HCT116 (cell line): ENCODE data around the gene ATP11B. TPM values are rescaled to one million over a fixed set of nuclear protein-coding genes. Genes with fewer than 3 reads are reported as not detected.

Experiments used
- ATAC-seq: fragments of 200-7000 bp; cut with Tn5 transposase; 2 replicates; pipeline ENCODE4 v1.9.1; 2020; ENCODE audit warnings: mild to moderate bottlenecking, moderate library complexity
- BruUV-seq: library from RNA; stranded (reverse); fragments of 400-500 nt; replicated peaks from 2 replicates; lab custom pipeline; 2021; lab: Mats Ljungman, UMichigan
- CTCF ChIA-PET: fragments of 300-600 bp; sonication (Branson Sonifier 250); formaldehyde crosslinking; loops from one replicate; lab custom pipeline; 2021; ENCODE audit warnings: antibody characterized with exemption; lab: Charles Lee
- POLR2A ChIA-PET: fragments of 300-600, 350-600 bp; sonication (Branson Sonifier 250); formaldehyde crosslinking; loops from one replicate; lab custom pipeline; 2021; ENCODE audit warnings: antibody characterized with exemption; lab: Charles Lee
- RAD21 ChIA-PET, 2 experiments: fragments of 300-600 bp; sonication (Branson Sonifier 250); formaldehyde crosslinking; loops; one replicate each; lab custom pipeline; 2023; ENCODE audit warnings: low total read pairs in 2 of 2; ENCODE audit not compliant: uncharacterized antibody in 2 of 2, unreplicated experiment in 2 of 2, low non-redundant PET in 1 of 2; lab: Charles Lee
- DNase-seq: peaks from one replicate; pipeline ENCODE4 v3.0.0-alpha.2; 2010; ENCODE audit warnings: low read depth, low spot score
- H2AFZ ChIP-seq: fragments of 200-600 bp; shearing (Covaris generic), sonication (generic); 2 replicates; pipeline ENCODE4 v1.6.1; 2017; ENCODE audit warnings: low read depth, mixed run types, mixed read lengths, antibody characterized with exemption, low read length; ENCODE audit not compliant: poor library complexity, severe bottlenecking
- H3K27ac ChIP-seq: 2 replicates; pipeline ENCODE4 v1.5.1; 2012; ENCODE audit warnings: low read depth, low read length
- H3K27me3 ChIP-seq: fragments of 200-600 bp; sonication (generic); 2 replicates; pipeline ENCODE4 v1.6.1; 2016; ENCODE audit warnings: mixed run types, low read length, mixed read lengths; ENCODE audit not compliant: insufficient read depth
- H3K36me3 ChIP-seq, 2 experiments: fragments of 200-500 bp in 1 of 2; fragments of 200-600 bp in 1 of 2; sonication (Bioruptor generic) in 1 of 2; sonication (generic) in 1 of 2; 2 replicates each; pipeline versions ENCODE4 v1.5.1 to v1.6.1; 2014 to 2016; ENCODE audit warnings: low read length in 2 of 2, inconsistent platforms in 1 of 2, mixed read lengths in 1 of 2, mixed run types in 1 of 2; ENCODE audit not compliant: insufficient read depth in 2 of 2, control insufficient read depth in 1 of 2
- H3K4me1 ChIP-seq, 2 experiments: fragments of 200-600 bp in 1 of 2; sonication (generic) in 1 of 2; 2 replicates each; pipeline versions ENCODE4 v1.5.1 to v1.6.1; 2012 to 2017; ENCODE audit warnings: low read length in 2 of 2, inconsistent platforms in 1 of 2, mild to moderate bottlenecking in 1 of 2, mixed read lengths in 1 of 2, mixed run types in 1 of 2, moderate library complexity in 1 of 2; ENCODE audit not compliant: insufficient read depth in 2 of 2, control insufficient read depth in 1 of 2
- H3K4me2 ChIP-seq: fragments of 200-600 bp; sonication (generic); 2 replicates; pipeline ENCODE4 v1.6.1; 2017; ENCODE audit warnings: mixed run types, low read length, mixed read lengths
- H3K4me3 ChIP-seq, 2 experiments: fragments of 200-600 bp in 1 of 2; sonication (generic) in 1 of 2; replicated peaks in 1 of 2; 2 replicates each; pipeline ENCODE4 v1.5.1; 2011 to 2016; ENCODE audit warnings: low read length in 2 of 2, control low read depth in 1 of 2, low read depth in 1 of 2, mild to moderate bottlenecking in 1 of 2, mixed read lengths in 1 of 2, mixed run types in 1 of 2
- H3K79me2 ChIP-seq: fragments of 200-600 bp; sonication (generic); 2 replicates; pipeline ENCODE4 v1.6.1; 2017; ENCODE audit warnings: mild to moderate bottlenecking, mixed run types, low read length, moderate library complexity, mixed read lengths; ENCODE audit not compliant: insufficient read depth
- H3K9ac ChIP-seq: fragments of 200-600 bp; sonication (generic); 2 replicates; pipeline ENCODE4 v1.6.1; 2016; ENCODE audit warnings: low read length, mixed read lengths
- H3K9me2 ChIP-seq: fragments of 200-600 bp; sonication (generic), shearing (Covaris generic); 2 replicates; pipeline ENCODE4 v1.6.1; 2017; ENCODE audit warnings: mixed run types, mild to moderate bottlenecking, moderate library complexity; ENCODE audit not compliant: insufficient read depth
- H3K9me3 ChIP-seq, 2 experiments: fragments of 200-500 bp in 1 of 2; fragments of 200-600 bp in 1 of 2; sonication (Bioruptor generic) in 1 of 2; sonication (generic) in 1 of 2; 2 replicates each; pipeline ENCODE4 v1.6.1; 2014 to 2017; ENCODE audit warnings: low read length in 2 of 2, mixed read lengths in 2 of 2, inconsistent platforms in 1 of 2, low read depth in 1 of 2, mild to moderate bottlenecking in 1 of 2, mixed run types in 1 of 2, moderate library complexity in 1 of 2; ENCODE audit not compliant: control insufficient read depth in 1 of 2, insufficient read depth in 1 of 2
- H4K20me1 ChIP-seq: fragments of 200-600 bp; sonication (generic), shearing (Covaris generic); 2 replicates; pipeline ENCODE4 v1.6.1; 2017; ENCODE audit warnings: mixed run types, mild to moderate bottlenecking, moderate library complexity; ENCODE audit not compliant: insufficient read depth
- EGR1 ChIP-seq: IDR thresholded peaks from 2 replicates; pipeline ENCODE4 v1.6.1; 2012; ENCODE audit warnings: low read depth
- ELF1 ChIP-seq: IDR thresholded peaks from 2 replicates; pipeline ENCODE4 v1.6.1; 2012; ENCODE audit warnings: low read depth, borderline replicate concordance
- EZH2 ChIP-seq: fragments of 200-600 bp; sonication (generic); IDR thresholded peaks from 2 replicates; pipeline ENCODE4 v1.6.1; 2017; ENCODE audit warnings: antibody characterized with exemption, mixed run types
- EZH2phosphoT487 ChIP-seq: fragments of 200-600 bp; IDR thresholded peaks from 2 replicates; pipeline ENCODE4 v1.6.1; 2018; ENCODE audit warnings: antibody characterized with exemption, borderline replicate concordance
- FOSL1 ChIP-seq: IDR thresholded peaks from 2 replicates; pipeline ENCODE4 v1.6.1; 2012; ENCODE audit warnings: low read depth
- POLR2A ChIP-seq: IDR thresholded peaks from 2 replicates; pipeline ENCODE4 v1.7.0; 2011; ENCODE audit warnings: borderline replicate concordance; ENCODE audit not compliant: insufficient read depth, insufficient read length; ENCODE audit errors: extremely low read depth
- POLR2AphosphoS5 ChIP-seq: IDR thresholded peaks from 2 replicates; pipeline ENCODE4 v1.6.1; 2011; ENCODE audit warnings: mild to moderate bottlenecking, low read depth, low read length, moderate library complexity
- RAD21 ChIP-seq: IDR thresholded peaks from 2 replicates; pipeline ENCODE4 v1.6.1; 2012; ENCODE audit warnings: low read depth, mild to moderate bottlenecking
- REST ChIP-seq: IDR thresholded peaks from 2 replicates; pipeline ENCODE4 v1.6.1; 2012; ENCODE audit warnings: low read depth
- SIN3A ChIP-seq: IDR thresholded peaks from 2 replicates; pipeline ENCODE4 v1.6.1; 2012; ENCODE audit warnings: low read depth
- SP1 ChIP-seq: IDR thresholded peaks from 2 replicates; pipeline ENCODE4 v1.6.1; 2012; ENCODE audit warnings: low read depth
- SRF ChIP-seq: IDR thresholded peaks from 2 replicates; pipeline ENCODE4 v1.6.1; 2012; ENCODE audit warnings: low read depth
- TCF7L2 ChIP-seq: IDR thresholded peaks from 2 replicates; pipeline ENCODE4 v1.7.0; 2011; ENCODE audit warnings: borderline replicate concordance, inconsistent platforms; ENCODE audit not compliant: insufficient read depth, insufficient read length; ENCODE audit errors: extremely low read depth
- YY1 ChIP-seq: IDR thresholded peaks from 2 replicates; pipeline ENCODE4 v1.6.1; 2011; ENCODE audit warnings: low read length, low read depth, moderate library complexity, mild to moderate bottlenecking; ENCODE audit not compliant: insufficient replicate concordance; ENCODE audit errors: extremely low read depth
- ZFX ChIP-seq: fragments of 450-650 bp; IDR thresholded peaks from 2 replicates; pipeline ENCODE4 v1.6.1; 2017
- ZNF274 ChIP-seq: fragments of 200-500 bp; sonication (Bioruptor generic); IDR thresholded peaks from 2 replicates; pipeline ENCODE4 v1.6.1; 2014; ENCODE audit warnings: mild to moderate bottlenecking, low read depth, low read length, inconsistent platforms
- intact Hi-C: fragments of 100-400 bp; cut with micrococcal nuclease; formaldehyde crosslinking; loops from 2 replicates; pipeline ENCODE4 v1.10.0; 2022
- total RNA-seq: library from RNA; stranded (reverse); gene quantifications from one replicate; pipeline ENCODE4 v1.2.1, GENCODE V29; 2021; ENCODE audit not compliant: unreplicated experiment
- TF ChIP-seq, protein P1 (sequence below): IDR thresholded peaks from 2 replicates; pipeline ENCODE4 v1.6.1; 2011; ENCODE audit warnings: mild to moderate bottlenecking, low read length, moderate library complexity; ENCODE audit not compliant: insufficient replicate concordance; ENCODE audit errors: extremely low read depth
- TF ChIP-seq, protein P2 (sequence below), 3 experiments: fragments of 200-600 bp in 1 of 3; sonication (generic) in 1 of 3; IDR thresholded peaks in 2 of 3; conservative IDR thresholded peaks in 1 of 3; 2 replicates each; pipeline ENCODE4 v1.5.1; 2012 to 2017; ENCODE audit warnings: low read depth in 2 of 3, low read length in 2 of 3, antibody characterized with exemption in 1 of 3, borderline replicate concordance in 1 of 3, control low read depth in 1 of 3, mild to moderate bottlenecking in 1 of 3, mixed read lengths in 1 of 3, mixed run types in 1 of 3, moderate library complexity in 1 of 3; ENCODE audit not compliant: insufficient read depth in 1 of 3
- TF ChIP-seq, protein P3 (sequence below): IDR thresholded peaks from 2 replicates; pipeline ENCODE4 v1.6.1; 2012

ATP11B gene
- total RNA-seq, 1 experiment from 2014 or later, result 53.0 TPM

DNA sequence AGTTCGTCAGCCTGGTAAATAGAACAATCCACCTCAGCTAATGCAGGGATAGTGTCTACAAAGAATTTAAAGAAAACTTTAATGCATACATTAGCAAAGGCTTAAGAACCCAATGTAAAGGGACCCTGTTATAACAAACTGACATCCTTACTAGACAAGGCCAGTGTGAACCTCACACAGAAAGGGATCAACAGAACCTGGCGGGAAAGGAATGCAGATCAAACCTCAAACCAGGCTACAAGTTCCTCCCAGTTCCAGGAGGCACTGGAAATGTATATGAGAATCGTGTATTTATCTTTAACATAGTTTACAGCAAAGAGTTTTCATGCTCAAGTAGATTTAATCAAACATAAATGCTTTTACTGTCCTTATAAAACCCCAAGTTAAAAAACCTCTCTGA lies 37.6 kb upstream of the ATP11B start (continued):
- TF ChIP-seq ZNF274, result no peak

GRCh38 chr3:182760576-182761164 lies 32.6 kb upstream of the ATP11B start:
- ATAC-seq, result no peak
- Histone ChIP-seq H3K4me1 (no peaks in the 10 kb centered on the region), H3K27me3 (no peaks in the 10 kb centered on the region), H3K4me2 (no peak overlapping the region), H4K20me1 (no peaks in the 10 kb centered on the region), H2AFZ (no peak overlapping the region), H3K9me2 (no peaks in the 10 kb centered on the region), H3K79me2 (no peaks in the 10 kb centered on the region), H3K27ac (no peak overlapping the region), H3K9ac (no peak overlapping the region), H3K36me3 (no peaks in the 10 kb centered on the region), H3K9me3 (no peaks in the 10 kb centered on the region), H3K4me3 (no peak overlapping the region)
- no peak for DNase-seq
- POLR2A ChIA-PET, result no interaction called here
- RAD21 ChIA-PET, result no interaction called here
- BruUV-seq, result no TSS peak
- intact Hi-C loops, result no loop called here
- CTCF ChIA-PET, result no interaction called here
- TF ChIP-seq EZH2 (no peak), ELF1 (no peak), SRF (no peak), SIN3A (no peak), ZFX (no peak), POLR2AphosphoS5 (no peak), RAD21 (no peak), EZH2phosphoT487 (no peak), TCF7L2 (no peak), EGR1 (no peak), ZNF274 (no peak), YY1 (no peak), POLR2A (no peak), REST (no peak), SP1 (no peak), FOSL1 (no peak)
- TF ChIP-seq, protein P1, sequence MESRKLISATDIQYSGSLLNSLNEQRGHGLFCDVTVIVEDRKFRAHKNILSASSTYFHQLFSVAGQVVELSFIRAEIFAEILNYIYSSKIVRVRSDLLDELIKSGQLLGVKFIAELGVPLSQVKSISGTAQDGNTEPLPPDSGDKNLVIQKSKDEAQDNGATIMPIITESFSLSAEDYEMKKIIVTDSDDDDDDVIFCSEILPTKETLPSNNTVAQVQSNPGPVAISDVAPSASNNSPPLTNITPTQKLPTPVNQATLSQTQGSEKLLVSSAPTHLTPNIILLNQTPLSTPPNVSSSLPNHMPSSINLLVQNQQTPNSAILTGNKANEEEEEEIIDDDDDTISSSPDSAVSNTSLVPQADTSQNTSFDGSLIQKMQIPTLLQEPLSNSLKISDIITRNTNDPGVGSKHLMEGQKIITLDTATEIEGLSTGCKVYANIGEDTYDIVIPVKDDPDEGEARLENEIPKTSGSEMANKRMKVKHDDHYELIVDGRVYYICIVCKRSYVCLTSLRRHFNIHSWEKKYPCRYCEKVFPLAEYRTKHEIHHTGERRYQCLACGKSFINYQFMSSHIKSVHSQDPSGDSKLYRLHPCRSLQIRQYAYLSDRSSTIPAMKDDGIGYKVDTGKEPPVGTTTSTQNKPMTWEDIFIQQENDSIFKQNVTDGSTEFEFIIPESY, result no peak
- TF ChIP-seq, protein P2, sequence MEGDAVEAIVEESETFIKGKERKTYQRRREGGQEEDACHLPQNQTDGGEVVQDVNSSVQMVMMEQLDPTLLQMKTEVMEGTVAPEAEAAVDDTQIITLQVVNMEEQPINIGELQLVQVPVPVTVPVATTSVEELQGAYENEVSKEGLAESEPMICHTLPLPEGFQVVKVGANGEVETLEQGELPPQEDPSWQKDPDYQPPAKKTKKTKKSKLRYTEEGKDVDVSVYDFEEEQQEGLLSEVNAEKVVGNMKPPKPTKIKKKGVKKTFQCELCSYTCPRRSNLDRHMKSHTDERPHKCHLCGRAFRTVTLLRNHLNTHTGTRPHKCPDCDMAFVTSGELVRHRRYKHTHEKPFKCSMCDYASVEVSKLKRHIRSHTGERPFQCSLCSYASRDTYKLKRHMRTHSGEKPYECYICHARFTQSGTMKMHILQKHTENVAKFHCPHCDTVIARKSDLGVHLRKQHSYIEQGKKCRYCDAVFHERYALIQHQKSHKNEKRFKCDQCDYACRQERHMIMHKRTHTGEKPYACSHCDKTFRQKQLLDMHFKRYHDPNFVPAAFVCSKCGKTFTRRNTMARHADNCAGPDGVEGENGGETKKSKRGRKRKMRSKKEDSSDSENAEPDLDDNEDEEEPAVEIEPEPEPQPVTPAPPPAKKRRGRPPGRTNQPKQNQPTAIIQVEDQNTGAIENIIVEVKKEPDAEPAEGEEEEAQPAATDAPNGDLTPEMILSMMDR (IDR thresholded peaks at IDR 0.05 in 2 of 3, conservative IDR thresholded peaks at IDR 0.05 in 1 of 3; ENCODE audit: borderline replicate concordance in 1 of 3, insufficient read depth in 1 of 3, low read depth in 2 of 3, low read length in 2 of 3), result no peak
- TF ChIP-seq, protein P3, sequence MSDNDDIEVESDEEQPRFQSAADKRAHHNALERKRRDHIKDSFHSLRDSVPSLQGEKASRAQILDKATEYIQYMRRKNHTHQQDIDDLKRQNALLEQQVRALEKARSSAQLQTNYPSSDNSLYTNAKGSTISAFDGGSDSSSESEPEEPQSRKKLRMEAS, result no peak
